Hepatocyte (in vitro differentiated cells): ENCODE measurements around the gene AK3.

Experiments used
- EZH2 ChIP-seq: fragments of 200-600 bp; sonication (generic); IDR thresholded peaks from 2 replicates; pipeline ENCODE4 v1.6.1; 2016; ENCODE audit warnings: antibody characterized with exemption, mild to moderate bottlenecking, borderline replicate concordance
- TF ChIP-seq, protein P1 (sequence below): fragments of 200-600 bp; sonication (generic); IDR thresholded peaks from 2 replicates; pipeline ENCODE4 v1.5.1; 2016; ENCODE audit warnings: antibody characterized with exemption, mild to moderate bottlenecking; ENCODE audit not compliant: poor library complexity

DNA sequence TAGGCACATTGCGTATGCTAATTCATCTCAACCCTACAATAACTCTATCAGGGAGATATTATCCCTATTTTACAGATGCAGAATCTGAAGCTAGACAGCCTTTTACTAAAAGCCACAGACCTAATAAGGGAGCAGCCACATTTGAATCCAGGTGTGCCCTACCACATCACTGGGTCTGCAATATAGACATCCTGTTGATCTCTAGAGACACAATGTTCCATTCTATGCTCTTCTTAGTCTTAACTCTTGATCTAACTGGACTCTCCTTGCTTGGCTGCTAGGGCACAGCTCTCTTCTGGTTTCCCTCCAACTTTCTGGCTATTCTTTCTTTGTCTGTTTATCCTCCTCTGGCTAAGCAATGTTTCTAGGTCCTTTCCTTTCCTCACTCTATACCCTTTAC lies 73.3 kb downstream of the AK3 start:
- TF ChIP-seq, protein P1, sequence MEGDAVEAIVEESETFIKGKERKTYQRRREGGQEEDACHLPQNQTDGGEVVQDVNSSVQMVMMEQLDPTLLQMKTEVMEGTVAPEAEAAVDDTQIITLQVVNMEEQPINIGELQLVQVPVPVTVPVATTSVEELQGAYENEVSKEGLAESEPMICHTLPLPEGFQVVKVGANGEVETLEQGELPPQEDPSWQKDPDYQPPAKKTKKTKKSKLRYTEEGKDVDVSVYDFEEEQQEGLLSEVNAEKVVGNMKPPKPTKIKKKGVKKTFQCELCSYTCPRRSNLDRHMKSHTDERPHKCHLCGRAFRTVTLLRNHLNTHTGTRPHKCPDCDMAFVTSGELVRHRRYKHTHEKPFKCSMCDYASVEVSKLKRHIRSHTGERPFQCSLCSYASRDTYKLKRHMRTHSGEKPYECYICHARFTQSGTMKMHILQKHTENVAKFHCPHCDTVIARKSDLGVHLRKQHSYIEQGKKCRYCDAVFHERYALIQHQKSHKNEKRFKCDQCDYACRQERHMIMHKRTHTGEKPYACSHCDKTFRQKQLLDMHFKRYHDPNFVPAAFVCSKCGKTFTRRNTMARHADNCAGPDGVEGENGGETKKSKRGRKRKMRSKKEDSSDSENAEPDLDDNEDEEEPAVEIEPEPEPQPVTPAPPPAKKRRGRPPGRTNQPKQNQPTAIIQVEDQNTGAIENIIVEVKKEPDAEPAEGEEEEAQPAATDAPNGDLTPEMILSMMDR = no peak
- no peak for TF ChIP-seq EZH2
